Subcutaneous abdominal adipose tissue (tissue), 5 donors: Measurements from ENCODE around the gene CDH15.

Experiments
- H3K27ac ChIP-seq: one replicate; pipeline ENCODE4 v1.7.0; 2013; ENCODE audit warnings: low read depth, mild to moderate bottlenecking, inconsistent platforms, low read length, moderate library complexity
- H3K27me3 ChIP-seq, 5 donors: one replicate each; pipeline ENCODE4 v1.7.0; 2013; ENCODE audit warnings: low read length in 5 of 5, inconsistent platforms in 1 of 5; ENCODE audit not compliant: control insufficient read depth in 5 of 5, insufficient read depth in 4 of 5
- H3K36me3 ChIP-seq, 5 donors: one replicate each; pipeline ENCODE4 v1.7.0; 2013; ENCODE audit warnings: low read length in 5 of 5; ENCODE audit not compliant: control insufficient read depth in 5 of 5, insufficient read depth in 5 of 5
- H3K4me1 ChIP-seq, 5 donors: one replicate each; pipeline ENCODE4 v1.7.0; 2013; ENCODE audit warnings: low read length in 5 of 5, mild to moderate bottlenecking in 3 of 5, moderate library complexity in 1 of 5; ENCODE audit not compliant: control insufficient read depth in 5 of 5, insufficient read depth in 5 of 5
- H3K4me3 ChIP-seq, 5 donors: one replicate each; pipeline ENCODE4 v1.7.0; 2013; ENCODE audit warnings: low read length in 5 of 5, low read depth in 1 of 5
- H3K9ac ChIP-seq, 5 donors: one replicate each; pipeline ENCODE4 v1.7.0; 2013; ENCODE audit warnings: low read length in 5 of 5, mild to moderate bottlenecking in 4 of 5, moderate library complexity in 3 of 5
- H3K9me3 ChIP-seq, 5 donors: one replicate each; pipeline ENCODE4 v1.7.0; 2013; ENCODE audit warnings: low read length in 5 of 5; ENCODE audit not compliant: control insufficient read depth in 5 of 5
- donor health status: healthy.
- donor health status: healthy.
- donor health status: healthy.
- donor health status: healthy.
- donor health status: healthy.

The CDH15 gene

GRCh38 chr16:89171216-89172170 is at the start of gene CDH15:
Gene CDH15, plus strand, starts transcription at chr16:89171748. Its CDS starts 84 bp downstream, at chr16:89171832.
- Histone ChIP-seq H3K9ac (no peak within 1 kb of the TSS), H3K36me3 (no peaks in the 10 kb centered on the region), H3K9me3 (no peaks in the 10 kb centered on the region), H3K4me1 (peaks cover 0 to 21% (median 11%) of the 10 kb centered on the region in 5 donors), H3K4me3 (peak within 1 kb of the TSS in 2 of 5 donors; percentile 35 to 36), H3K27me3 (peaks cover 31 to 58% (median 51%) of the 10 kb centered on the region in 5 donors), H3K27ac (no peak within 1 kb of the TSS)

DNA sequence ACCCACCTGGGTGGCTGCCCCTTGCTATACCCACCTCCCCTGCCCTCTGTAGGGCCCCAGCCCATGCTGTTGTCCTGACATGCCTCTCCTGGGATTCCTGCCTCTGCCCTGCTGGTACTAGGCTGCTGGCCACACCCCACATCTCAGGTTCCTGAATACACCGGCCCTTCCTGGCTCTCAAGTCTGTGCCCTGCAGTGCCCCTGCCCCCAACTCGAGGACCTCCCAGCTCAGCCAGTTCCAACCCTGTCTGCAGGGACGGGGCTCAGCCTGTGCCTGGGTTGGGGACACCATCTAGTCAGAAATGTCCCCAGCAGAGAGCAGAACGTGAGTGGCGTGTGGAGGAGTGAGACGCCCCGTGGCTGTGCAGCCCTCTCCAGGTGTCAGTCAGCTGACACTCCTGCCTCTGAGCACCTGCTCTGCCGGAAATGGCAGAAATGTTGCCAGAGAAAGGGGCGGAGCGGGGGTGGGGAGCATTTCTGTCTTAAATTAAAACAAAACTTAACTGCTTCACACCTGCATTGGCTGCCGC is 49.2 kb upstream of the CDH15 start:
- Histone ChIP-seq H3K27me3 (no peaks in the 10 kb centered on the region), H3K4me1 (no peaks in the 10 kb centered on the region), H3K4me3 (no peak overlapping the region), H3K27ac (no peak overlapping the region), H3K9ac (no peak overlapping the region), H3K36me3 (peaks cover 5 to 73% (median 64%) of the 10 kb centered on the region in 5 donors), H3K9me3 (peaks cover 0 to 6% (median 0%) of the 10 kb centered on the region in 5 donors)

- H3K27me3 ChIP-seq = no peaks in the 10 kb centered on the region
- peaks cover 5 to 65% (median 57%) of the 10 kb centered on the region in 5 donors for H3K36me3 ChIP-seq
- H3K27ac ChIP-seq = no peak overlapping the region
- no peaks in the 10 kb centered on the region for H3K4me1 ChIP-seq
- H3K4me3 ChIP-seq = no peak overlapping the region
- H3K9me3 ChIP-seq = peaks cover 0 to 6% (median 0%) of the 10 kb centered on the region in 5 donors
- no peak overlapping the region for H3K9ac ChIP-seq
These were observed 48.3 kb upstream of the CDH15 start for GRCh38 chr16:89123001-89123830.

DNA sequence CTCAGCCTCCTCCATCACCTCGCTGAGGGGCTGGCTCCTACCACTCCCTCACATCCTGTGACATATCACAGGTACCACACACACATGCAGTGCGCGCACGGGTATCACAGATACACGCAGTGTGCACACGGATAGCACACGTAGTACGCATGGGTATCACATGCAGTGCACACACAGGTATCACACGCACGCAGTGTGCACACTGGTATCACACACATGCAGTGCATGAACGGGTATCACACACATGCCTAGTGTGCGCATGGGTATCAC is 47.8 kb upstream of the CDH15 start:
- H3K4me1 ChIP-seq = no peaks in the 10 kb centered on the region
- H3K27me3 ChIP-seq = no peaks in the 10 kb centered on the region
- no peak overlapping the region for H3K4me3 ChIP-seq
- peaks cover 5 to 59% (median 52%) of the 10 kb centered on the region in 5 donors for H3K36me3 ChIP-seq
- peaks cover 0 to 6% (median 0%) of the 10 kb centered on the region in 5 donors for H3K9me3 ChIP-seq
- no peak overlapping the region for H3K9ac ChIP-seq
- H3K27ac ChIP-seq = no peak overlapping the region

GRCh38 chr16:89129378-89129777 is 42.2 kb upstream of the CDH15 start:
- H3K27ac ChIP-seq = no peak overlapping the region
- no peak overlapping the region for H3K9ac ChIP-seq
- no peak overlapping the region for H3K4me3 ChIP-seq
- H3K36me3 ChIP-seq = peaks cover 14 to 40% (median 36%) of the 10 kb centered on the region in 5 donors
- H3K4me1 ChIP-seq = no peaks in the 10 kb centered on the region
- peaks cover 0 to 6% (median 4%) of the 10 kb centered on the region in 5 donors for H3K9me3 ChIP-seq
- no peaks in the 10 kb centered on the region for H3K27me3 ChIP-seq

DNA sequence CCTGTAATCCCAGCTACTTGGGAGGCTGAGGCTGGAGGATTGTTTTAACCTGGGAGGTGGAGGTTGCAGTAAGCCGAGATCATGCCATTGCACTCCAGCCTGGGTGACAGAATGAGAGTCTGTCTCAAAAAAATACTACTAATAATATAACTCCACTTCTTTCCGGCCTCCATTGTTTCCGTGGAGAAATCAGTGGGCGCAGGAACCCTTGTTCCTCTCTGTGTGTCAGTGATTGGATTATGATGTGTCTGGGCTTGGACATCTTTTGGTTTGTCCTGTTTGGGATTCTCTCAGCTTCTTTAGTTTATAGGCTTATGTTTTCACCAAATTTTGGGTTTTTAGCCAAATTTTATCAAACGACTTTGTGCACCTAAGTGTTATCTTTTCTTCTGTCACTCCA is 41.1 kb upstream of the CDH15 start:
- peaks cover 14 to 46% (median 40%) of the 10 kb centered on the region in 5 donors for H3K36me3 ChIP-seq

GRCh38 chr16:89131783-89132182 is 39.8 kb upstream of the CDH15 start:
- H3K36me3 ChIP-seq = peaks cover 10 to 48% (median 45%) of the 10 kb centered on the region in 5 donors
- no peak overlapping the region for H3K9ac ChIP-seq
- H3K4me1 ChIP-seq = no peaks in the 10 kb centered on the region
- no peak overlapping the region for H3K27ac ChIP-seq
- no peak overlapping the region for H3K4me3 ChIP-seq
- peaks cover 0 to 5% (median 0%) of the 10 kb centered on the region in 5 donors for H3K9me3 ChIP-seq
- no peaks in the 10 kb centered on the region for H3K27me3 ChIP-seq

More for the DNA sequence above, 41.1 kb upstream of the CDH15 start:
- Histone ChIP-seq H3K4me3 (no peak overlapping the region), H3K9me3 (peaks cover 0 to 5% (median 4%) of the 10 kb centered on the region in 5 donors), H3K27ac (no peak overlapping the region), H3K4me1 (no peaks in the 10 kb centered on the region), H3K27me3 (no peaks in the 10 kb centered on the region), H3K9ac (no peak overlapping the region)

- peaks cover 10 to 52% (median 48%) of the 10 kb centered on the region in 5 donors for H3K36me3 ChIP-seq
These were observed 39.1 kb upstream of the CDH15 start for GRCh38 chr16:89132194-89133005.

DNA sequence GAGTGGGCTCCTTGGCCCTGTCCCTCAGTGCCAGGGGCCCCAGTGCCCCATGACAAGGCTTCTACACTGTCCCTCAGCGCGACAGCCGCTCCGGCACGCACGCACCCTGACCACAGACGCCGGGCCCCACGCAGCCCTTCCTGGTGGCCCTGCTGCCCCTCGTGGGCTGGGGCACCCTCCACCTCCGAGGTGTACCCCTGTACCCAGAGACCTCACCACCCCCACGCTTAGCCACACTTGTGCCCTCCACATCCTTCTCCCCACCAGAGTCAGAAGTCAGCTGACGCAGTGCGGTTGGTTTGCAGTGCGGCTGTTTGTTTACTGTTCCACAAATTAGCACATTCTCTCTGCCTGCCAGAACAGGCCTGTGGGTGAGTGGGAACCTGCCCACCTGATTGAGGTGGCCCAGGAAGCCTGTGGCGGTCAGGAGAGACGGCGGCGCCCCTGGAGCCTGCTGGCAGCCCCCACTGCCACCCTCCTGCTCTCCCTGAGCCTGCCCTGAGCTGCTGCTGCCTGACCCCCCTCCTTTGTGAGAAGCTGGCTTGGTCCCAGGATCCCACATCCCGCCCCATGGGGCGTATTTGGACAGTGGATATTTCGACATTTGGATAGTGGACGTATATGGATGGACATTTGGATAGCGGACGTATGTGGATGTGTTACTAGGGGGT is 38.0 kb upstream of the CDH15 start:
- no peaks in the 10 kb centered on the region for H3K4me1 ChIP-seq
- H3K9ac ChIP-seq = no peak overlapping the region
- peaks cover 0 to 5% (median 0%) of the 10 kb centered on the region in 5 donors for H3K9me3 ChIP-seq
- H3K36me3 ChIP-seq = peaks cover 10 to 64% (median 55%) of the 10 kb centered on the region in 5 donors
- H3K27me3 ChIP-seq = no peaks in the 10 kb centered on the region
- no peak overlapping the region for H3K4me3 ChIP-seq
- no peak overlapping the region for H3K27ac ChIP-seq

More at GRCh38 chr16:89132194-89133005, 39.1 kb upstream of the CDH15 start:
- no peaks in the 10 kb centered on the region for H3K27me3 ChIP-seq
- no peaks in the 10 kb centered on the region for H3K4me1 ChIP-seq
- H3K27ac ChIP-seq = no peak overlapping the region
- no peak overlapping the region for H3K4me3 ChIP-seq
- H3K9ac ChIP-seq = no peak overlapping the region
- H3K9me3 ChIP-seq = peaks cover 0 to 5% (median 0%) of the 10 kb centered on the region in 5 donors
